ENCODE measurements around the gene ASB10.

Gene ASB10

DNA sequence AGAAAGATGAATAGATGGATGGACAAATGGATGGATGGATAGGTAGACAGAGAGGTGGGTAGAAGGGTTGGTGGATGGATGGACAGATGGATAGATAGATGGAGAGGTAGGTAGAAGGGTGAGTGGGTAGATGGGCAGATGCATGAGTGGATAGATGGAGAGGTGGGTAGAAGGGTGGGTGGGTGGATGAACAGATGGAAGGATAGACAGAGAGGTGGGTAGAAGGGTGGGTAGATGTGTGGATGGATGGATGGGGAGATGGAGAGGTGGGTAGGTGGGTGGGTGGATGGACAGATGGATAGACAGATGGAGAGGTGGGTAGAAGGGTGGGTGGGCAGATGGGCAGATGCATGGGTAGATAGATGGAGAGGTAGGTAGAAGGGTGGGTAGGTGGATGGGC lies 10.9 kb upstream of the ASB10 start:
- TF ChIP-seq, protein P1, sequence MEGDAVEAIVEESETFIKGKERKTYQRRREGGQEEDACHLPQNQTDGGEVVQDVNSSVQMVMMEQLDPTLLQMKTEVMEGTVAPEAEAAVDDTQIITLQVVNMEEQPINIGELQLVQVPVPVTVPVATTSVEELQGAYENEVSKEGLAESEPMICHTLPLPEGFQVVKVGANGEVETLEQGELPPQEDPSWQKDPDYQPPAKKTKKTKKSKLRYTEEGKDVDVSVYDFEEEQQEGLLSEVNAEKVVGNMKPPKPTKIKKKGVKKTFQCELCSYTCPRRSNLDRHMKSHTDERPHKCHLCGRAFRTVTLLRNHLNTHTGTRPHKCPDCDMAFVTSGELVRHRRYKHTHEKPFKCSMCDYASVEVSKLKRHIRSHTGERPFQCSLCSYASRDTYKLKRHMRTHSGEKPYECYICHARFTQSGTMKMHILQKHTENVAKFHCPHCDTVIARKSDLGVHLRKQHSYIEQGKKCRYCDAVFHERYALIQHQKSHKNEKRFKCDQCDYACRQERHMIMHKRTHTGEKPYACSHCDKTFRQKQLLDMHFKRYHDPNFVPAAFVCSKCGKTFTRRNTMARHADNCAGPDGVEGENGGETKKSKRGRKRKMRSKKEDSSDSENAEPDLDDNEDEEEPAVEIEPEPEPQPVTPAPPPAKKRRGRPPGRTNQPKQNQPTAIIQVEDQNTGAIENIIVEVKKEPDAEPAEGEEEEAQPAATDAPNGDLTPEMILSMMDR (IDR thresholded peaks at IDR 0.05; ENCODE audit: low read depth, low read length, missing control alignments) = no peak
- no peak overlapping the region for H3K4me3 ChIP-seq (ENCODE audit: low read depth, low read length)

DNA sequence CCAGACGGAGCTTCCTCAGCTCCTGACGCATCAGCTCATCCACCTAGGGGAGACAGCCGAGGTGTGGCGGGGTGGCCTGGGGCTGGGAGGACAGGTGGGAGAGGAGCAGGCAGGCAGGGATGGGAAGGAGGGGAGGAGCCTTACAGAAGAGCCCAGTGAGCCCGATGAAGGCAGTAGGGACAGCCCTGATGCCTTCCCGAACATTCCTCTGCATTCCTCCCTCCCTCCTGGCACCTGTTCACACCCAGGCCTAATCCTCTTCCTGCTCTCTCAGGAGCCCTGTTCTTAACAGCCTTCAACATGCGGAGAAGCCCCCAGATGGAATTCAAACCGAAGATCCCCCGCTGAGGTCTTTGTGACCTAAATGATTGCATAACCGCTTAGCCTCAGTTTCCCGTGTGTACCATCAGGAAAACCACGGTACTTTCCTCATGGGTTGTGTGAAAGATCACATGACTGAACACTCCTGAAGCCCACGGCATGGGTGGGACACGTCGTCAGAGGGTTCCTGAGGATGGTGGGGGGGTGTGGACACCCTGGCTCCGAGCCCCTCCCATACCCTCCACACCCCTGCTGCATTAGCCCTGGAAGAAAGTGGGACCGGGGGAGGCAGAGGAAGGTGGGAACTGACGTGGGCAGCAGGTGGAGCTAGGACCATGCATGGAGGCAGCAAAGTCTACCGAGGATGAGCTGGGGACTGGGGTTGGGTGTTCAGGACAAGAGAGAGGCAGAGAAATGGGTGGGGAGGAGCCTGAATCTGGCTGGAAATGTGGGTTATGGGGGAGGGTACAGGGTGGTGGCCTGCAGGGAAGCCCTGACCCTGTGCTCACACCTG lies 8.8 kb upstream of the ASB10 start:
- TF ChIP-seq, protein P1 (IDR thresholded peaks at IDR 0.05; ENCODE audit: low read depth, low read length, missing control alignments) = no peak
- no peak for DNase-seq (ENCODE audit: low read depth)
- no peak overlapping the region for H3K4me3 ChIP-seq (ENCODE audit: low read depth, low read length)

More for the DNA sequence above, 10.9 kb upstream of the ASB10 start:
- no peak for DNase-seq (ENCODE audit: low read depth)

DNA sequence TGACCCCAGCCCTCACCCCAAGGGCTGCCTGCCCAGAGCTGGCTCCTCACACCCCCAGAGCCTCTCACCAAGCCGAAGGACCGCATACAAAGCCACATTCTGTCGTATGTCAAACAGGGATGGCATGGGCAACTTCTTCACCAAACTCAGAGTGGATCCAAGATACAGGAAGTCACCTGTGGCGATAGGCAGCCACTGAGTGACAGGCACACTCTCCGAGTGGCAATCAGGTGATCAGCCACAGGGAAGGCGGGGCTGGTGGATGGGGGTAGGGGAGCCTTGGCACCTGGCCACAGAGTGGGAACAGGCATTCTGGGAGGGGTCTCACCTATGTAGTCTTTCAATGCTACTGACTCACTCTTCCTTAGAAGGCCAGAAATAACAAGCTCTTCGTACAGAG lies 7.1 kb upstream of the ASB10 start:
- TF ChIP-seq, protein P1 (IDR thresholded peaks at IDR 0.05; ENCODE audit: low read depth, low read length, missing control alignments) = no peak
- H3K4me3 ChIP-seq (ENCODE audit: low read depth, low read length) = no peak overlapping the region
- no peak for DNase-seq (ENCODE audit: low read depth)

DNA sequence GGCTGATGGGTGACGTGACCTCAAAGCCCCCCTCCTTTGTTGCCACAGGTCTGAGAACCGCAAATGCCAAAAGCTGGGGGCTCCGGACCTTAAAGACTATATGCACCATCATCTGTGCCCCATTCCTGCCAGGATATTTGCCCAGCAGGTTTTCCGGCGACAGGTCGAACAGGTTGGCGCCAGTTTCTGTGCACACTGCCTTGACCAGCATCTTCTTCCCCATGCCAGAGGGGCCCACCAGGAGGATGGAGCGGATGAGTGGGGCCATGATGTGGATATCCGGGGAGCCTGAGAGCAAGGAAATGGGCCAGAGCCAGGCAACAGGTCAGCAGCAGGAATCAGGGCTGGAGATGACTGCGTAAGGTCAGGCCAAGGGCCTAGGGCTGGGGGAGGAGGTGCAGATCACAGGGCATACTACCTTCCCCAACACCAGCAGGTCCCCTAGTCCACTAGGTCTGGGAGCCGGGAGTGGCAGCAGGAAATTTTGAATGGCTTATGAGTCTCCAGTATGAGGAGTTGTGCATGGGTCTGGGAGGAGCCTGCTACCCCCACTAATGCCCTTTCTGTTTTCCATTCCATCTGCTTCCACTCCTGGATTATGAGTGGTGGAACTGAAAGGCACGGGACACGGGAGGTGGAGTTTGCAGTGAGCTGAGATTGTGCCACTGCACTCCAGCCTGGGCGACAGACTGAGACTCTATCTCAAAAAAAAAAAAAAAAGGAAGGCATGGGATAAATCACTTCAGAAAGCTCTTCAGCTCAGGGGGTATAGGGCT lies 6.3 kb upstream of the ASB10 start:
- TF ChIP-seq, protein P1 (IDR thresholded peaks at IDR 0.05; ENCODE audit: low read depth, low read length, missing control alignments) = no peak

DNA sequence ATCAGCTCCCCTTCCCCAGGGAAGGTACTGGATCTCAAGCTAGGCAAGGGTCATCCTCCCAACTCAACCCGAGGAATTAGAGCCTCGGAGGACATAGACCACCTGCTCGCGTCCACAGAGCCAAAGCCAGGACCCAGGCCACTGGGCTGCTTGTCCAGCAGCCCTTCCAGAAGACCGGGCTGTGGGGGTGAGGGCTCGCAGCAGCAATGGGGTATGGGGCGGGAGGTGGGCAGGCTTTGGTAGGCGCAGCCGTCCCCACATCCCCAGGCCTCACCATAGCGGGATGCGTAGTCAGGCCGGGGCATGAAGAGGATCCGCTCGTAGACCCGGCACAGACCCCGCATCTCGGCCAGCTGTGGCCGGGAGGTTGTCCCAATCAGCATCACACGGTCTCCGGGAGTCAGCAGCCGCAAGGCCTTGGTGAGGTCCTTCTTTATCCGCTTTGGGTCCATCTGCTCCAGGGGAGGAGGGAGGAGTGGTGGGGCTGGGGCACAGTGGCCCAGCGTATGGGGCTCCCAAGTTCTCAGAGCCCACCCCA lies 5.0 kb upstream of the ASB10 start:
- no peak for DNase-seq (ENCODE audit: low read depth)
- no peak overlapping the region for H3K4me3 ChIP-seq (ENCODE audit: low read depth, low read length)
- TF ChIP-seq, protein P1 (IDR thresholded peaks at IDR 0.05; ENCODE audit: low read depth, low read length, missing control alignments) = no peak

More for the DNA sequence above, 6.3 kb upstream of the ASB10 start:
- H3K4me3 ChIP-seq (ENCODE audit: low read depth, low read length) = no peak overlapping the region
- DNase-seq (ENCODE audit: low read depth) = no peak

DNA sequence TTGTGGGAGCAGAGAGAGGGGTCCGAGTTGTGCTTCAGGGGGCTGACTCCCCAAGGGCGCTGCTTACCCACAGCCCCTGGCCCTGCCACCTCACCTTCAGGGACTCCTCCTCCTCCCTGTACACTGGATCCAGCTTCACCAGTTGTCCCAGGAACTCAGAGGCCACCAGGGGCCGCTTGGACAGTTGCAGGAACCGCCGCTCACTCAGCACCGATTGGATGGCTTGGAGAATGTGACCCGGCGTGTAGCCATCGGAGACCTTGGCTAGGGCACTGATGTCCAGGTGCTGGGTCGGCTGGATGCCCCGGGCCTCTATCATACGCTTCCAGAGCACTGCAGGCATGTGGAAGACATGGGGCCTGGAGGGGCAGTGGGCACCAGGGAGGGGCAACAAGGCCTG lies 4.5 kb upstream of the ASB10 start:
- DNase-seq (ENCODE audit: low read depth) = no peak

More for the DNA sequence above, 4.5 kb upstream of the ASB10 start:
- TF ChIP-seq, protein P1 (IDR thresholded peaks at IDR 0.05; ENCODE audit: low read depth, low read length, missing control alignments) = no peak
- H3K4me3 ChIP-seq (ENCODE audit: low read depth, low read length) = no peak overlapping the region
